ENCODE measurements around the gene ATP6V0B. TPM values are rescaled to one million over a fixed set of nuclear protein-coding genes. Genes with fewer than 3 reads are reported as not detected.

The ATP6V0B gene
- total and polyA plus RNA-seq, 2 of the 13 experiments (the other 11 are each of a cell fraction or from before 2014, with no cell fraction given): 157 to 161 TPM

DNA sequence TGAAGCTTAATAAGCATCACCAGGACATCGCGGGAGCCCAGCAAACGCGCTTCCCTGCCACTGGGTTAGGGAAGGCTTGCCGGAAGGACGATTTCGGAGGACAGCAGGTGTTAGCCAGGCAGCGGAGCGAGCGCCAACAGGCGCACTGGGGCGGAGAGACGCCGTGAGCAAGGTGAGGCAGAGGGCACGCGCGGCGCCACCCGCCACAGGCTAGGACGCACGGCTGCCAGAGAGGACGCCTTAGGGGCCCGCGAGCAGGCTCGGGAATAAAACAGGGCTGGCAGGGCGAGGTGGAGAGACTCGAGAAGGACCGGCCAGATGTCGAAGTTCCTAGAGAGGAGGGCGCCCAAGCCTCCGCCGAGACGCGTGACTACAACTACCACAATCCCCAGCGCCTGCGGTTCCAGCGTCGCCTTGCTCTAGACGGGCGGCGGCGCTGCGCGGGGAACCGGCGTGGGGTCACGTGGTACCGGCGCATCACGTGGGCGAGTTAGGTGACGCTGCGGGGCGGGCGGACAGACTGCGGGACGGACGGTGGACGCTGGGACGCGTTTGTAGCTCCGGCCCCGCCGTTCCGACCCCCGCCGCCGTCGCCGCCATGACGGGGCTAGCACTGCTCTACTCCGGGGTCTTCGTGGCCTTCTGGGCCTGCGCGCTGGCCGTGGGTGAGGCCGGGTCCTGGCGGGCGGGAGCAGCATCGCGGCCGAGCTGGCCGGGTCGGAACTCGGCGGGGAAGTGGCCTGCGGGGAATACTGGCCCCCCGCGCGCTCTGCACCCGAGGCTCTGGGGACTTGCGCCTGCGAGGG is at the start of gene ATP6V0B (continued):
- TF ChIP-seq MYNN (CRISPR knock-in tag; IDR thresholded peaks at IDR 0.05; ENCODE audit: low read depth): peak; percentile 65; the same call in 1 of the 2 replicates
- TF ChIP-seq, protein P1, sequence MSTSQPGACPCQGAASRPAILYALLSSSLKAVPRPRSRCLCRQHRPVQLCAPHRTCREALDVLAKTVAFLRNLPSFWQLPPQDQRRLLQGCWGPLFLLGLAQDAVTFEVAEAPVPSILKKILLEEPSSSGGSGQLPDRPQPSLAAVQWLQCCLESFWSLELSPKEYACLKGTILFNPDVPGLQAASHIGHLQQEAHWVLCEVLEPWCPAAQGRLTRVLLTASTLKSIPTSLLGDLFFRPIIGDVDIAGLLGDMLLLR (CRISPR knock-in tag; IDR thresholded peaks at IDR 0.05): peak; percentile 88; the same call in 1 of the 2 replicates
- TF ChIP-seq PAWR (CRISPR knock-in tag; IDR thresholded peaks at IDR 0.05; ENCODE audit: borderline replicate concordance): no peak
- TF ChIP-seq HOMEZ (CRISPR knock-in tag; IDR thresholded peaks at IDR 0.05; ENCODE audit: low read depth): no peak
- no peak for TF ChIP-seq ZNF510 (CRISPR knock-in tag; IDR thresholded peaks at IDR 0.05; ENCODE audit: low read depth)
- no peak; the same call in 1 of the 2 replicates for TF ChIP-seq SAFB2 (CRISPR knock-in tag; IDR thresholded peaks at IDR 0.05; ENCODE audit: borderline replicate concordance, low read depth)
- peak; percentile 94 for TF ChIP-seq GATAD1 (CRISPR knock-in tag; IDR thresholded peaks at IDR 0.05)
- peak; percentile 71 for TF ChIP-seq PTBP1 (IDR thresholded peaks at IDR 0.05; ENCODE audit: low read depth, low read length, poor library complexity, severe bottlenecking)
- no peak for TF ChIP-seq ZNF329 (CRISPR knock-in tag; IDR thresholded peaks at IDR 0.05; ENCODE audit: low read depth)
- no peak for TF ChIP-seq ZNF446 (CRISPR knock-in tag; IDR thresholded peaks at IDR 0.05)
- TF ChIP-seq MBD4 (IDR thresholded peaks at IDR 0.05; ENCODE audit: borderline replicate concordance, low read length): no peak
- TF ChIP-seq PREB (CRISPR knock-in tag; IDR thresholded peaks at IDR 0.05): no peak
- TF ChIP-seq HOXA5 (CRISPR knock-in tag; IDR thresholded peaks at IDR 0.05): peak; percentile 68; the same call in 1 of the 2 replicates
- TF ChIP-seq ZNF569 (CRISPR knock-in tag; IDR thresholded peaks at IDR 0.05; ENCODE audit: borderline replicate concordance): no peak
- no peak for TF ChIP-seq EED (CRISPR knock-in tag; IDR thresholded peaks at IDR 0.05)
- no peak for TF ChIP-seq SMARCE1 (IDR thresholded peaks at IDR 0.05; ENCODE audit: borderline replicate concordance)
- TF ChIP-seq ZNF7 (CRISPR knock-in tag; IDR thresholded peaks at IDR 0.05): no peak
- TF ChIP-seq MBNL3 (CRISPR knock-in tag; conservative IDR thresholded peaks at IDR 0.05): no peak
- no peak for TF ChIP-seq HOXD1 (CRISPR knock-in tag; IDR thresholded peaks at IDR 0.05)
- peak; percentile 78 for TF ChIP-seq SPEN (CRISPR knock-in tag; IDR thresholded peaks at IDR 0.05; ENCODE audit: low read depth)
- peak; percentile 76 for TF ChIP-seq POGK (CRISPR knock-in tag; conservative IDR thresholded peaks at IDR 0.05)
- peak; percentile 21; the same call in 1 of the 2 replicates for TF ChIP-seq STAT6 (CRISPR knock-in tag; IDR thresholded peaks at IDR 0.05; ENCODE audit: borderline replicate concordance)

All from HepG2 (cell line).